HCT116 (cell line): ENCODE measurements around the gene AUTS2. TPM values are rescaled to one million over a fixed set of nuclear protein-coding genes. Genes with fewer than 3 reads are reported as not detected.

Experiments
- ATAC-seq: fragments of 200-7000 bp; cut with Tn5 transposase; 2 replicates; pipeline ENCODE4 v1.9.1; 2020; ENCODE audit warnings: mild to moderate bottlenecking, moderate library complexity
- BruUV-seq: library from RNA; stranded (reverse); fragments of 400-500 nt; replicated peaks from 2 replicates; lab custom pipeline; 2021; lab: Mats Ljungman, UMichigan
- CTCF ChIA-PET: fragments of 300-600 bp; sonication (Branson Sonifier 250); formaldehyde crosslinking; loops from one replicate; lab custom pipeline; 2021; ENCODE audit warnings: antibody characterized with exemption; lab: Charles Lee
- POLR2A ChIA-PET: fragments of 300-600, 350-600 bp; sonication (Branson Sonifier 250); formaldehyde crosslinking; loops from one replicate; lab custom pipeline; 2021; ENCODE audit warnings: antibody characterized with exemption; lab: Charles Lee
- RAD21 ChIA-PET, 2 experiments: fragments of 300-600 bp; sonication (Branson Sonifier 250); formaldehyde crosslinking; loops; one replicate each; lab custom pipeline; 2023; ENCODE audit warnings: low total read pairs in 2 of 2; ENCODE audit not compliant: uncharacterized antibody in 2 of 2, unreplicated experiment in 2 of 2, low non-redundant PET in 1 of 2; lab: Charles Lee
- DNase-seq: peaks from one replicate; pipeline ENCODE4 v3.0.0-alpha.2; 2010; ENCODE audit warnings: low read depth, low spot score
- H2AFZ ChIP-seq: fragments of 200-600 bp; shearing (Covaris generic), sonication (generic); 2 replicates; pipeline ENCODE4 v1.6.1; 2017; ENCODE audit warnings: low read depth, mixed run types, mixed read lengths, antibody characterized with exemption, low read length; ENCODE audit not compliant: poor library complexity, severe bottlenecking
- H3K27ac ChIP-seq: 2 replicates; pipeline ENCODE4 v1.5.1; 2012; ENCODE audit warnings: low read depth, low read length
- H3K27me3 ChIP-seq: fragments of 200-600 bp; sonication (generic); 2 replicates; pipeline ENCODE4 v1.6.1; 2016; ENCODE audit warnings: mixed run types, low read length, mixed read lengths; ENCODE audit not compliant: insufficient read depth
- H3K36me3 ChIP-seq, 2 experiments: fragments of 200-500 bp in 1 of 2; fragments of 200-600 bp in 1 of 2; sonication (Bioruptor generic) in 1 of 2; sonication (generic) in 1 of 2; 2 replicates each; pipeline versions ENCODE4 v1.5.1 to v1.6.1; 2014 to 2016; ENCODE audit warnings: low read length in 2 of 2, inconsistent platforms in 1 of 2, mixed read lengths in 1 of 2, mixed run types in 1 of 2; ENCODE audit not compliant: insufficient read depth in 2 of 2, control insufficient read depth in 1 of 2
- H3K4me1 ChIP-seq, 2 experiments: fragments of 200-600 bp in 1 of 2; sonication (generic) in 1 of 2; 2 replicates each; pipeline versions ENCODE4 v1.5.1 to v1.6.1; 2012 to 2017; ENCODE audit warnings: low read length in 2 of 2, inconsistent platforms in 1 of 2, mild to moderate bottlenecking in 1 of 2, mixed read lengths in 1 of 2, mixed run types in 1 of 2, moderate library complexity in 1 of 2; ENCODE audit not compliant: insufficient read depth in 2 of 2, control insufficient read depth in 1 of 2
- H3K4me2 ChIP-seq: fragments of 200-600 bp; sonication (generic); 2 replicates; pipeline ENCODE4 v1.6.1; 2017; ENCODE audit warnings: mixed run types, low read length, mixed read lengths
- H3K4me3 ChIP-seq, 2 experiments: fragments of 200-600 bp in 1 of 2; sonication (generic) in 1 of 2; replicated peaks in 1 of 2; 2 replicates each; pipeline ENCODE4 v1.5.1; 2011 to 2016; ENCODE audit warnings: low read length in 2 of 2, control low read depth in 1 of 2, low read depth in 1 of 2, mild to moderate bottlenecking in 1 of 2, mixed read lengths in 1 of 2, mixed run types in 1 of 2
- H3K79me2 ChIP-seq: fragments of 200-600 bp; sonication (generic); 2 replicates; pipeline ENCODE4 v1.6.1; 2017; ENCODE audit warnings: mild to moderate bottlenecking, mixed run types, low read length, moderate library complexity, mixed read lengths; ENCODE audit not compliant: insufficient read depth
- H3K9ac ChIP-seq: fragments of 200-600 bp; sonication (generic); 2 replicates; pipeline ENCODE4 v1.6.1; 2016; ENCODE audit warnings: low read length, mixed read lengths
- H3K9me2 ChIP-seq: fragments of 200-600 bp; sonication (generic), shearing (Covaris generic); 2 replicates; pipeline ENCODE4 v1.6.1; 2017; ENCODE audit warnings: mixed run types, mild to moderate bottlenecking, moderate library complexity; ENCODE audit not compliant: insufficient read depth
- H3K9me3 ChIP-seq, 2 experiments: fragments of 200-500 bp in 1 of 2; fragments of 200-600 bp in 1 of 2; sonication (Bioruptor generic) in 1 of 2; sonication (generic) in 1 of 2; 2 replicates each; pipeline ENCODE4 v1.6.1; 2014 to 2017; ENCODE audit warnings: low read length in 2 of 2, mixed read lengths in 2 of 2, inconsistent platforms in 1 of 2, low read depth in 1 of 2, mild to moderate bottlenecking in 1 of 2, mixed run types in 1 of 2, moderate library complexity in 1 of 2; ENCODE audit not compliant: control insufficient read depth in 1 of 2, insufficient read depth in 1 of 2
- H4K20me1 ChIP-seq: fragments of 200-600 bp; sonication (generic), shearing (Covaris generic); 2 replicates; pipeline ENCODE4 v1.6.1; 2017; ENCODE audit warnings: mixed run types, mild to moderate bottlenecking, moderate library complexity; ENCODE audit not compliant: insufficient read depth
- CBX3 ChIP-seq: IDR thresholded peaks from 2 replicates; pipeline ENCODE4 v1.6.1; 2012; ENCODE audit warnings: low read depth
- CEBPB ChIP-seq: IDR thresholded peaks from 2 replicates; pipeline ENCODE4 v1.6.1; 2012; ENCODE audit warnings: low read depth
- CTCF ChIP-seq, 3 experiments: fragments of 200-600 bp in 1 of 3; sonication (generic) in 1 of 3; IDR thresholded peaks in 2 of 3; conservative IDR thresholded peaks in 1 of 3; 2 replicates each; pipeline ENCODE4 v1.5.1; 2012 to 2017; ENCODE audit warnings: low read depth in 2 of 3, low read length in 2 of 3, antibody characterized with exemption in 1 of 3, borderline replicate concordance in 1 of 3, control low read depth in 1 of 3, mild to moderate bottlenecking in 1 of 3, mixed read lengths in 1 of 3, mixed run types in 1 of 3, moderate library complexity in 1 of 3; ENCODE audit not compliant: insufficient read depth in 1 of 3
- EZH2 ChIP-seq: fragments of 200-600 bp; sonication (generic); IDR thresholded peaks from 2 replicates; pipeline ENCODE4 v1.6.1; 2017; ENCODE audit warnings: antibody characterized with exemption, mixed run types
- FOSL1 ChIP-seq: IDR thresholded peaks from 2 replicates; pipeline ENCODE4 v1.6.1; 2012; ENCODE audit warnings: low read depth
- JUND ChIP-seq: IDR thresholded peaks from 2 replicates; pipeline ENCODE4 v1.6.1; 2012
- MAX ChIP-seq: IDR thresholded peaks from 2 replicates; pipeline ENCODE4 v1.6.1; 2012
- POLR2AphosphoS5 ChIP-seq: IDR thresholded peaks from 2 replicates; pipeline ENCODE4 v1.6.1; 2011; ENCODE audit warnings: mild to moderate bottlenecking, low read depth, low read length, moderate library complexity
- RAD21 ChIP-seq: IDR thresholded peaks from 2 replicates; pipeline ENCODE4 v1.6.1; 2012; ENCODE audit warnings: low read depth, mild to moderate bottlenecking
- SIN3A ChIP-seq: IDR thresholded peaks from 2 replicates; pipeline ENCODE4 v1.6.1; 2012; ENCODE audit warnings: low read depth
- SP1 ChIP-seq: IDR thresholded peaks from 2 replicates; pipeline ENCODE4 v1.6.1; 2012; ENCODE audit warnings: low read depth
- TCF7L2 ChIP-seq: IDR thresholded peaks from 2 replicates; pipeline ENCODE4 v1.7.0; 2011; ENCODE audit warnings: borderline replicate concordance, inconsistent platforms; ENCODE audit not compliant: insufficient read depth, insufficient read length; ENCODE audit errors: extremely low read depth
- YY1 ChIP-seq: IDR thresholded peaks from 2 replicates; pipeline ENCODE4 v1.6.1; 2011; ENCODE audit warnings: low read length, low read depth, moderate library complexity, mild to moderate bottlenecking; ENCODE audit not compliant: insufficient replicate concordance; ENCODE audit errors: extremely low read depth
- ZBTB33 ChIP-seq: IDR thresholded peaks from 2 replicates; pipeline ENCODE4 v1.6.1; 2011; ENCODE audit warnings: mild to moderate bottlenecking, low read length, moderate library complexity; ENCODE audit not compliant: insufficient replicate concordance; ENCODE audit errors: extremely low read depth
- ZFX ChIP-seq: fragments of 450-650 bp; IDR thresholded peaks from 2 replicates; pipeline ENCODE4 v1.6.1; 2017
- ZNF274 ChIP-seq: fragments of 200-500 bp; sonication (Bioruptor generic); IDR thresholded peaks from 2 replicates; pipeline ENCODE4 v1.6.1; 2014; ENCODE audit warnings: mild to moderate bottlenecking, low read depth, low read length, inconsistent platforms
- intact Hi-C: fragments of 100-400 bp; cut with micrococcal nuclease; formaldehyde crosslinking; loops from 2 replicates; pipeline ENCODE4 v1.10.0; 2022
- total RNA-seq: library from RNA; stranded (reverse); gene quantifications from one replicate; pipeline ENCODE4 v1.2.1, GENCODE V29; 2021; ENCODE audit not compliant: unreplicated experiment

AUTS2 gene
- total RNA-seq, 1 experiment from 2014 or later, result 0.93 TPM

- no TSS peak for BruUV-seq
- no peak for ATAC-seq
- H4K20me1 ChIP-seq, result no peaks in the 10 kb centered on the region
- H3K9ac ChIP-seq, result no peak overlapping the region
- no peak overlapping the region for H3K4me3 ChIP-seq
- POLR2A ChIA-PET, result no interaction called here
- H3K27ac ChIP-seq, result no peak overlapping the region
- CTCF ChIA-PET, result no interaction called here
- intact Hi-C loops, result no loop called here
- H3K4me1 ChIP-seq, result no peaks in the 10 kb centered on the region
- H3K9me2 ChIP-seq, result no peaks in the 10 kb centered on the region
- DNase-seq, result no peak
- no peak overlapping the region for H2AFZ ChIP-seq
- H3K79me2 ChIP-seq, result no peaks in the 10 kb centered on the region
- H3K9me3 ChIP-seq, result peaks cover 6 to 17% of the 10 kb centered on the region in 2 experiments; a peak in 2 of 4 replicates
- H3K4me2 ChIP-seq, result no peak overlapping the region
- no peaks in the 10 kb centered on the region for H3K36me3 ChIP-seq
- TF ChIP-seq MAX (no peak), CEBPB (no peak), TCF7L2 (no peak), CTCF (IDR thresholded peaks at IDR 0.05 in 2 of 3, conservative IDR thresholded peaks at IDR 0.05 in 1 of 3; ENCODE audit: borderline replicate concordance in 1 of 3, insufficient read depth in 1 of 3, low read depth in 2 of 3, low read length in 2 of 3) (no peak), FOSL1 (no peak), SIN3A (no peak), SP1 (no peak), ZFX (no peak), ZBTB33 (no peak), CBX3 (no peak), YY1 (no peak), RAD21 (no peak), JUND (no peak), ZNF274 (no peak), POLR2AphosphoS5 (no peak), EZH2 (no peak)
- TF ChIP-seq, all 23 proteins: peak for 0
- RAD21 ChIA-PET, result no interaction called here
- no peaks in the 10 kb centered on the region for H3K27me3 ChIP-seq
These were observed 234.1 kb downstream of the AUTS2 start for GRCh38 chr7:69832356-69832755.
